Measurements from ENCODE around the gene CLPTM1L. TPM values are rescaled to one million over a fixed set of nuclear protein-coding genes. Genes with fewer than 3 reads are reported as not detected.
"Not testable (repeated sequence)": the region's sequence is repeated elsewhere in the genome, so short reads cannot be mapped to it uniquely, and the experiment has no call there.

Gene CLPTM1L
- total and polyA plus RNA-seq, 4 donors, result 98.3 to 123 (median 104) TPM

DNA sequence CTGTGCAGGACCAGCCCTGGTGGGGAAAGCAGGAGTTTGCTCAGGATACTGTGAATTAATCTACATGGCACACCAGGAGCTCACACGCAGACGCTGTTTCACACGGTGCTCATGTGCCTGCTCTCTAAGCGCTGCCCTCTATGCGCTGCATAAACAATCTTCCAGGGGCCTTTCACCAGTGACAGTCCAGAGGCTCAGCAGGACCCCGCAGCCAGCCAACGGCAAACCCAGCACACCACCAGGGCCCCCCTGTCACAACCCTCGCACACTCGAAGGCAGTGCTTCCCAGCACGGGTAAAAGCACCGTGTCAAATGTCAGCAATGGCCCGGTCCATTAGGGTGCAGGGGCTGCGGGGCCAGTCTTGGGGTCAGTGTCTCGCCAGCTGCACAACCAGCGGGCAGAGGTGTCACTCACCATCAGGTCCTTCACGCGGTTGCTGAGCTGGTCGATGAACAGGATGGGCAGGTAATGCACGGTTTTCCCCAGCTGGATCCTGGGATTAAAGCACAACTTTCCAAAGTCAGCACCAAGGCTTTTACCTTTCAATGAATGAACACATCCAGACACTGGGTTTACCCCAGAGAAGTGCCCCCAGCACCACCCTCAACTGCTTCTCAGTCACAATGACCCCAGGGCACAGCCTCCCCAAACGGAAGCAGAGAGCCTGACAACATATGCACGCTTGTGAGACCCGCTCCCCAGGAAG lies 7.3 kb downstream of the CLPTM1L start:
- H3K9me3 ChIP-seq (ENCODE audit: control insufficient read depth, insufficient read depth, low read length), result no peaks in the 10 kb centered on the region
- no peak overlapping the region for H3K4me3 ChIP-seq (ENCODE audit: low read depth, low read length)
- no peak overlapping the region for H3K27ac ChIP-seq (ENCODE audit: low read depth, low read length)
- no peak for DNase-seq (ENCODE audit: low read depth in 4 of 6, low spot score in 6 of 6)
- H3K4me1 ChIP-seq (ENCODE audit: control insufficient read depth, insufficient read depth, low read length), result no peaks in the 10 kb centered on the region
- peaks cover 95% of the 10 kb centered on the region for H3K36me3 ChIP-seq (ENCODE audit: control insufficient read depth, insufficient read depth, low read length)
- 95% methylated on average over 22 of the region's 22 CpGs for WGBS (ENCODE audit: insufficient coverage)
- no peaks in the 10 kb centered on the region for H3K27me3 ChIP-seq (ENCODE audit: control insufficient read depth, insufficient read depth, low read length)

DNA sequence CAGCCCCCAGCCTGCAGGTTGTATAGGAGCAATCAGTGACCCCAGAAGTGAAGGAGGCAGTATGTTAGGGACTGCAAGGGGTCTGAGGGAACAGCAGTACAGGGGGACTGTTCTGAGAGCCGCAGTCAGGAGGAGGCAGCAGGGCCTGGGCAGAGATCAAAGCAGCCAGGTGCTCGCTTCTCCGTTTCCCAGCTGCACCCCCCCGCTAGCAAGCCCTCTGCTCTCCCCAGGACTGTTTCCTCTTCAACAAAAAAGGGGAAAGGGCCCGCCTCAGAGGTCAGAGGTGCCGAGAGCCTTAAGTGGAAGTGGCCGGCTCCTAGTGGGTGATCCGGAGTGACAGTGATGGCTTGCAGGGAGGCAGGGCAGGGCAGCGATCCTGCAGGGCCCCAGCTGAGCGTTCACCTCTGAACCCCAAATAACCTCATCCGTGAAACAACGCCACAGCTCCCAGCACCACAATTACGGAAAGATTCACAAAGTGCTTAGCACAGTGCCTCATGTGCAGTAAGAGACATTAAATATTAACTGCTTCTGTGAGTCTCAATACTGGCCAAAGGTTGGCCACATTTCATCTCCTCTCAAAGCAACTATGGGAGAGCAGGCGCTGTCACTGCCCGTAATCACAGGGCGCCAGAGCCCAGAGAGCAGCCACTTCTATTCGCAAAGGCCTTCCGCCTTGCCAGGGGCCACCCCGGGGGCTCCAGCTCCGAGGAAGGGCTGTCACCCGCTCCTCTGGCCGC lies 8.0 kb downstream of the CLPTM1L start:
- DNase-seq (ENCODE audit: low read depth in 4 of 6, low spot score in 6 of 6), result no peak
- H3K4me3 ChIP-seq (ENCODE audit: low read depth, low read length), result no peak overlapping the region
- no peaks in the 10 kb centered on the region for H3K4me1 ChIP-seq (ENCODE audit: control insufficient read depth, insufficient read depth, low read length)
- no peak overlapping the region for H3K27ac ChIP-seq (ENCODE audit: low read depth, low read length)
- H3K9me3 ChIP-seq (ENCODE audit: control insufficient read depth, insufficient read depth, low read length), result no peaks in the 10 kb centered on the region
- peaks cover 93% of the 10 kb centered on the region for H3K36me3 ChIP-seq (ENCODE audit: control insufficient read depth, insufficient read depth, low read length)
- no peaks in the 10 kb centered on the region for H3K27me3 ChIP-seq (ENCODE audit: control insufficient read depth, insufficient read depth, low read length)
- WGBS (ENCODE audit: insufficient coverage), result 88% methylated on average over 13 of the region's 22 CpGs

DNA sequence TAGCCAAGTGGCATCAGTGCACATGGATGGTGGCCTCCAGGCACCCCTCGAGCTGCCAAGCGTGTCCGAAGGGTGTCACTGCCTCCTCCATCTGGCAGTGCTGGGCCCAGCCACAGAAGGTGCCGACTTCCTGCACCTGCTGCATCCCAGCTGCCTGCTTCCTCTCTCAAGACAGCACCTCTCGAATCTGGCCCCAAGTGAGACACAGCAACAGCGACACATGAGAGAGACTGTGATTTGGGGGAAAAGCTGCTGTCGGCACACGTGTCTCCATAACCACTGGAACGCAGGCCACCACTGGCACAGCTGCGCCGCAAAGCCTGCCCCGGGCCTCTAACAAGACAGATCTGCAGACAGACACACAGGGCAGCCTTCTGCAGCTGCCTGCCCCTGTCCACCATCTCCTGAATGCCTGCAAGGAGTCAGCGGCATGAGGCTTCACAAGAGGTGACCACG lies 8.8 kb downstream of the CLPTM1L start:
- peaks cover 93% of the 10 kb centered on the region for H3K36me3 ChIP-seq (ENCODE audit: control insufficient read depth, insufficient read depth, low read length)
- H3K4me3 ChIP-seq (ENCODE audit: low read depth, low read length), result no peak overlapping the region
- H3K27me3 ChIP-seq (ENCODE audit: control insufficient read depth, insufficient read depth, low read length), result no peaks in the 10 kb centered on the region
- H3K9me3 ChIP-seq (ENCODE audit: control insufficient read depth, insufficient read depth, low read length), result no peaks in the 10 kb centered on the region
- DNase-seq (ENCODE audit: low read depth in 4 of 6, low spot score in 6 of 6), result no peak
- H3K27ac ChIP-seq (ENCODE audit: low read depth, low read length), result no peak overlapping the region
- H3K4me1 ChIP-seq (ENCODE audit: control insufficient read depth, insufficient read depth, low read length), result no peaks in the 10 kb centered on the region
- WGBS (ENCODE audit: insufficient coverage), result 96% methylated on average over 14 of the region's 14 CpGs

DNA sequence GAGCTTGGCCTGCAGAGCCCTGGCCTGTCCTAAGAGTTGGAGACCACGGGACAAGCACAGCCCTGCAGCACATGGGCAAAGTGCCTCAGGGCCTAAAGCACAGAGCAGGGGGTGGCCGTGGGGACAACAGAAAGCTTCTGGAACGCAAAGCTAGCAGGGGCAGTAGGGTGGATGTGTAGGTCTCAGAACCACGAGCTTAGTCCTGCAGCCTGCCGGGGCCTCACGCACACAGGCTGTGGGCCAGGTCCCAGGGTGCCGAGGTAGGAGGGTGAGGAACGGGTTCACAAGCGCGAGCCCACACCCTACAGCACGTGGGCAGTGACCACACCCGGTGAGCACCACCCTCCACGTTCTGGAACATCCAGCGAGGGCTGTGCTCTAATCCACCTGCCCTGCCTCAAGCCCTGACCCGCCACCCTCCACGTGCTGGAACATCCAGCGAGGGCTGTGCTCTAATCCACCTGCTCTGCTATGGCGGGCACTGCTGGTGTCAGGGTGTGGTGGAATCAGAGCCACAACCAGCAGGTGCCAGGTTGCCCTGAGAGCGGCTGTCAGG lies 9.3 kb downstream of the CLPTM1L start:
- WGBS (ENCODE audit: insufficient coverage), result 95% methylated on average over 19 of the region's 19 CpGs
- DNase-seq (ENCODE audit: low read depth in 4 of 6, low spot score in 6 of 6), result no peak
- Histone ChIP-seq H3K27me3 (ENCODE audit: control insufficient read depth, insufficient read depth, low read length) (no peaks in the 10 kb centered on the region), H3K9me3 (ENCODE audit: control insufficient read depth, insufficient read depth, low read length) (no peaks in the 10 kb centered on the region), H3K36me3 (ENCODE audit: control insufficient read depth, insufficient read depth, low read length) (peaks cover 93% of the 10 kb centered on the region), H3K27ac (ENCODE audit: low read depth, low read length) (no peak overlapping the region), H3K4me3 (ENCODE audit: low read depth, low read length) (no peak overlapping the region), H3K4me1 (ENCODE audit: control insufficient read depth, insufficient read depth, low read length) (no peaks in the 10 kb centered on the region)

DNA sequence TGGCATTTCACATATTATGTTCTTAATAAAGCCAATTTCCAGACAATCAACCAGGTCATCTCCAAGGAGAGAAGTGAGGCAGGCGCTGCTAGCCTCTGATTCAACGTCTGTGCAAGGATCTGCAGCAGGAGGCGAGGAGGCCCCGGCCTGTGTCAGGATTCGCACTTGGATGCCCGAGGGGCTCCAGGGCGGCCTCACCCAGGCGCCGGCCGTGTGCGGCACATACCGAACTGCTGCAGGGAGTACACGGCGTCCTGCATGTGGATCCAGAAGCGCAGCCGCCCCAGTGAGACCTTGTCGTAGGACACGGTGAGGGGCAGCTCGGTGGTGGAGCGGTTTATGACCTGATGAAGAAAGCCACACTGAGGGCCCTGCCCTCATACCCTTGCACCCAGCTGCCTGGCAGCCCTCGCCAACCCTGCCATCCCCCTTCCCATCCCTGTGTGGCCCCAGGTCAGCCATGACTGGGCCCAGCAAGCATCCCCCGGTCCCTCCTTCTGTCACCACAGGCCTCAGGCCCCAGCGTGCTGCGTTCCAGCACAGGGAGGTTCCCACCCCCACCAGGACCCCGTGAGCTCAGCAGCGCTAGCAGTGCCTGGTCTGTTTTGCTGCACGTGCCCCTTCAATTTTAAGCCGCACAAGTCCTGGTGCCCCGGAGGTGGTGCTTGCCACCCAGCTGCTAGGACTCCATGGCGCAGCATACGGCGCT lies 9.9 kb downstream of the CLPTM1L start:
- no peak overlapping the region for H3K27ac ChIP-seq (ENCODE audit: low read depth, low read length)
- 97% methylated on average over 32 of the region's 32 CpGs for WGBS (ENCODE audit: insufficient coverage)
- no peaks in the 10 kb centered on the region for H3K4me1 ChIP-seq (ENCODE audit: control insufficient read depth, insufficient read depth, low read length)
- H3K27me3 ChIP-seq (ENCODE audit: control insufficient read depth, insufficient read depth, low read length), result no peaks in the 10 kb centered on the region
- DNase-seq (ENCODE audit: low read depth in 4 of 6, low spot score in 6 of 6), result no peak
- peaks cover 93% of the 10 kb centered on the region for H3K36me3 ChIP-seq (ENCODE audit: control insufficient read depth, insufficient read depth, low read length)
- H3K4me3 ChIP-seq (ENCODE audit: low read depth, low read length), result no peak overlapping the region
- H3K9me3 ChIP-seq (ENCODE audit: control insufficient read depth, insufficient read depth, low read length), result no peaks in the 10 kb centered on the region

DNA sequence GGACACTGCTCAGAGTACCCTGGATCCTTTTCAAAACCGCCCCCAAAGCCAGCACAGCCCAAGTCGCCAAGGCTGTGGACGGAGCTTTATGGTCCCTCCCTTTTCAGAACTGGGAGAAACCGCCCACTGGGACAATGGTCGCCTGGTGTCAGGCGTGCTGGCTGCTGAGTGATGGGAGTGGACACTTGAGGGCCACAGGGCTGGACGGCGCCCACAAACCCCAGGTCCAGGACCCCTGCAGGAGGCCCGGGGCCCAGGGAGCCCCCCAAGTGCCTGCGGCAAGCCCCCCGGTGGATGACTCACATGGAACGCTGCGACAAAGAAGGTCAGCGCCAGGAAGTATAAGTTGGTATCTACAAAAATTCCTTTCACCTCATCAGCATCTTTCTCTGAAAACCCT lies 10.9 kb downstream of the CLPTM1L start:
- no peak for DNase-seq (ENCODE audit: low read depth in 4 of 6, low spot score in 6 of 6)
- peaks cover 90% of the 10 kb centered on the region for H3K36me3 ChIP-seq (ENCODE audit: control insufficient read depth, insufficient read depth, low read length)
- no peak overlapping the region for H3K4me3 ChIP-seq (ENCODE audit: low read depth, low read length)
- no peaks in the 10 kb centered on the region for H3K9me3 ChIP-seq (ENCODE audit: control insufficient read depth, insufficient read depth, low read length)
- H3K4me1 ChIP-seq (ENCODE audit: control insufficient read depth, insufficient read depth, low read length), result no peaks in the 10 kb centered on the region
- no peak overlapping the region for H3K27ac ChIP-seq (ENCODE audit: low read depth, low read length)
- 96% methylated on average over 9 of the region's 14 CpGs for WGBS (ENCODE audit: insufficient coverage)
- no peaks in the 10 kb centered on the region for H3K27me3 ChIP-seq (ENCODE audit: control insufficient read depth, insufficient read depth, low read length)

DNA sequence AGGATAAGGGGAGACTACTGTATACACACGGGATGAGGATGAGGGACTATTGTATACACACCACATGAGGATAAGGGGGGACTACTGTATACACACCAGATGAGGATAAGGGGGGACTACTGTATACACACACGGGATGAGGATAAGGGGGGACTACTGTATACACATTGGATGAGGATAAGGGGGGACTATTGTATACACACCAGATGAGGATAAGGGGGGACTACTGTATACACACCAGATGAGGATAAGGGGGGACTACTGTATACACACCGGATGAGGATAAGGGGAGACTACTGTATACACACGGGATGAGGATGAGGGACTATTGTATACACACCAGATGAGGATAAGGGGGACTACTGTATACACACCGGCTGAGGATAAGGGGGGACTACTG lies 11.6 kb downstream of the CLPTM1L start:
- WGBS (ENCODE audit: insufficient coverage), result 100% methylated on average over 3 of the region's 5 CpGs
- DNase-seq (ENCODE audit: low read depth in 4 of 6, low spot score in 6 of 6), result not testable (repeated sequence)
- peaks cover 90% of the 10 kb centered on the region for H3K36me3 ChIP-seq (ENCODE audit: control insufficient read depth, insufficient read depth, low read length)

DNA sequence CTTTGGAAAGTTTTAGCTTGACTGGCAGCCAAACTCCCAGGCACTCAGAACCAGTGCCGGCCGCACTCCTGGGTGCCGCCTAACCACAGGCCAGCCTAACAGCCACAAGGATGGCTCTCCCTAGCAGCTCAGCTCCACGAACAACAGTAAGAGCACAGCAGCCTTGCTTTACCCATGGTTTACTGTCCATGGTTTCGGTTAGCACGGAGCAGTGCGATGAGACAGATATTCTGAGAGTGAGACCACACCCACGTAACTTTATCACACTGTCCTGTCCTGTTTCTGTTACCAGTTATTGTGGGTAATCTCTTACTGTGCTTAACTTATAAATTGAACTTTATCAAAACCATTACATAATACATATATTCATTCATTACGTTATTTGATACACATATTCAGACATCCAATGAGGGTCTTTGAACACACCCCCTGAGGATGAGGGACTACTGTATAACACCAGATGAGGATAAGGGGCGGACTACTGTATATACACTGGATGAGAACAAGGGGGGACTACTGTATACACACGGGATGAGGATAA lies 12.4 kb downstream of the CLPTM1L start:
- Histone ChIP-seq H3K4me1 (ENCODE audit: control insufficient read depth, insufficient read depth, low read length) (no peaks in the 10 kb centered on the region), H3K36me3 (ENCODE audit: control insufficient read depth, insufficient read depth, low read length) (peaks cover 83% of the 10 kb centered on the region), H3K9me3 (ENCODE audit: control insufficient read depth, insufficient read depth, low read length) (no peaks in the 10 kb centered on the region), H3K27me3 (ENCODE audit: control insufficient read depth, insufficient read depth, low read length) (no peaks in the 10 kb centered on the region), H3K4me3 (ENCODE audit: low read depth, low read length) (no peak overlapping the region), H3K27ac (ENCODE audit: low read depth, low read length) (no peak overlapping the region)
- WGBS (ENCODE audit: insufficient coverage), result 88% methylated on average over 4 of the region's 11 CpGs
- no peak for DNase-seq (ENCODE audit: low read depth in 4 of 6, low spot score in 6 of 6)

More for the DNA sequence above, 11.6 kb downstream of the CLPTM1L start:
- not testable (repeated sequence) for H3K27me3 ChIP-seq (ENCODE audit: control insufficient read depth, insufficient read depth, low read length); H3K9me3 ChIP-seq (ENCODE audit: control insufficient read depth, insufficient read depth, low read length); H3K27ac ChIP-seq (ENCODE audit: low read depth, low read length); H3K4me1 ChIP-seq (ENCODE audit: control insufficient read depth, insufficient read depth, low read length); H3K4me3 ChIP-seq (ENCODE audit: low read depth, low read length)

DNA sequence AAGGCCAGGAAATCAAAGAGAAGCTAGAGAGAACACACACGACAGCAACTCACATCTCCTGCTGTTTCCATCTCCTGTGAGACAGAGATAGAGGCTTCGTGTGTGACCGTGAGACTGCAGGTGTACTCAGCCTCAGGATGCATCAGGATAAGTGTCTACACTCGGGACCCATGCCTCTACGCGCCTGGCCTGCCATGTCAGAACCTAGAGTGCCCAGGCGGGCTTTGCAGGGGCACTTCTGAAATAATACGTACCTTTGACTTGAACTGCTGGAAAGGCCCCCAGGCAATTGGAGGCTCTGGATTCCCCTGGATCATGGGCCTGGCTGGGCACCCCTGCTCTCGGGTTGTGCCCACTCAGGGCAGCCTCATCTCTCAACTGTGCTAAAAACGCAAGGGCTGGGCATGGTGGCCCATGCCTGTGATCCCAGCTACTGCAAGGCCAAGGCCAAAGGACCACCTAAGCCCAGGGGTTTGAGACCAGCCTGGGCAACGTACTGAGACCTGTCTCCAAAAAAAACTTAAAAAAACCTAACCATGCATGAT lies 13.0 kb downstream of the CLPTM1L start:
- Histone ChIP-seq H3K27ac (ENCODE audit: low read depth, low read length) (no peak overlapping the region), H3K9me3 (ENCODE audit: control insufficient read depth, insufficient read depth, low read length) (no peaks in the 10 kb centered on the region), H3K4me1 (ENCODE audit: control insufficient read depth, insufficient read depth, low read length) (no peaks in the 10 kb centered on the region), H3K27me3 (ENCODE audit: control insufficient read depth, insufficient read depth, low read length) (no peaks in the 10 kb centered on the region), H3K36me3 (ENCODE audit: control insufficient read depth, insufficient read depth, low read length) (peaks cover 77% of the 10 kb centered on the region), H3K4me3 (ENCODE audit: low read depth, low read length) (no peak overlapping the region)
- no peak for DNase-seq (ENCODE audit: low read depth in 4 of 6, low spot score in 6 of 6)
- WGBS (ENCODE audit: insufficient coverage), result 94% methylated on average over 11 of the region's 11 CpGs

Measured in spinal cord (tissue), 10 donors.